Measurements from ENCODE around the gene C12orf42.

Gene C12orf42

GRCh38 chr12:103397536-103397935 lies 98.2 kb downstream of the C12orf42 start:
- Histone ChIP-seq H2AFZ (ENCODE audit: low read length) (no peak overlapping the region), H3K27me3 (ENCODE audit: insufficient read depth, low read length, poor library complexity, severe bottlenecking) (no peaks in the 10 kb centered on the region), H3K4me2 (ENCODE audit: low read depth, low read length, poor library complexity, severe bottlenecking) (no peak overlapping the region), H4K20me1 (ENCODE audit: insufficient read depth, low read length, poor library complexity, severe bottlenecking) (no peaks in the 10 kb centered on the region), H3K9me3 (ENCODE audit: insufficient read depth, low read depth, low read length) (no peaks in the 10 kb centered on the region), H3K79me2 (ENCODE audit: insufficient read depth, low read length) (no peaks in the 10 kb centered on the region), H3K4me1 (ENCODE audit: insufficient read depth, low read length, poor library complexity, severe bottlenecking) (no peaks in the 10 kb centered on the region), H3K36me3 (ENCODE audit: insufficient read depth, low read length) (no peaks in the 10 kb centered on the region), H3F3A (ENCODE audit: low read depth) (no peaks in the 10 kb centered on the region), H3K4me3 (ENCODE audit: low read length, poor library complexity, severe bottlenecking) (no peak overlapping the region), H3K9ac (ENCODE audit: low read depth, low read length, poor library complexity, severe bottlenecking) (no peak overlapping the region), H3K9me2 (replicated peaks; ENCODE audit: low read depth, low read length) (no peaks in the 10 kb centered on the region)
- TF ChIP-seq EZH2phosphoT487 (IDR thresholded peaks at IDR 0.05; ENCODE audit: borderline replicate concordance), result no peak
- no peak for TF ChIP-seq CTCF (conservative IDR thresholded peaks at IDR 0.05; ENCODE audit: low read length)

DNA sequence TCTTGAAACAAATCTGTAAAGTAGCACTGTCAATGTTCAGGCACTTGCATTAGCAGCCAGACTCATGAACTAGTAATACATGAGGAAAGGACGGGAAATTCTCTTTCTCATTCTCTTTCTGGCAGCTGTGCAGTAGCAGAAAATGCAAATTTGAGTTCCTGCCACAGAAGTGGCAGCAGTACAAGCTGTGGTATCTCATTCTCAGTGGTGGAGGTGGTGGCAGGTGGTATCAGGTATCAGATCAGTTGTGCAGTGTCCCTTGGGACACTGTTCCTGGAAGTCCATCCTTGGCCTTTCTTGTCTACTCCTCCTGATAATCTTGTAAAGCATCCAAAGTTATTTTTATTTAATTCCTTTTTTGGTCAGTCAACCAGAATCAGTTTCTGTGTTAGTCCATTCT lies 103.0 kb downstream of the C12orf42 start:
- Histone ChIP-seq H3K4me3 (ENCODE audit: low read length, poor library complexity, severe bottlenecking) (no peak overlapping the region), H3K27me3 (ENCODE audit: insufficient read depth, low read length, poor library complexity, severe bottlenecking) (no peaks in the 10 kb centered on the region), H3F3A (ENCODE audit: low read depth) (no peaks in the 10 kb centered on the region), H2AFZ (ENCODE audit: low read length) (no peak overlapping the region), H3K36me3 (ENCODE audit: insufficient read depth, low read length) (no peaks in the 10 kb centered on the region), H3K9ac (ENCODE audit: low read depth, low read length, poor library complexity, severe bottlenecking) (no peak overlapping the region), H3K9me3 (ENCODE audit: insufficient read depth, low read depth, low read length) (no peaks in the 10 kb centered on the region), H3K4me2 (ENCODE audit: low read depth, low read length, poor library complexity, severe bottlenecking) (no peak overlapping the region), H3K4me1 (ENCODE audit: insufficient read depth, low read length, poor library complexity, severe bottlenecking) (no peaks in the 10 kb centered on the region), H3K9me2 (replicated peaks; ENCODE audit: low read depth, low read length) (no peaks in the 10 kb centered on the region), H4K20me1 (ENCODE audit: insufficient read depth, low read length, poor library complexity, severe bottlenecking) (no peaks in the 10 kb centered on the region), H3K79me2 (ENCODE audit: insufficient read depth, low read length) (no peaks in the 10 kb centered on the region)
- TF ChIP-seq CTCF (conservative IDR thresholded peaks at IDR 0.05; ENCODE audit: low read length), result no peak
- no peak for TF ChIP-seq EZH2phosphoT487 (IDR thresholded peaks at IDR 0.05; ENCODE audit: borderline replicate concordance)

DNA sequence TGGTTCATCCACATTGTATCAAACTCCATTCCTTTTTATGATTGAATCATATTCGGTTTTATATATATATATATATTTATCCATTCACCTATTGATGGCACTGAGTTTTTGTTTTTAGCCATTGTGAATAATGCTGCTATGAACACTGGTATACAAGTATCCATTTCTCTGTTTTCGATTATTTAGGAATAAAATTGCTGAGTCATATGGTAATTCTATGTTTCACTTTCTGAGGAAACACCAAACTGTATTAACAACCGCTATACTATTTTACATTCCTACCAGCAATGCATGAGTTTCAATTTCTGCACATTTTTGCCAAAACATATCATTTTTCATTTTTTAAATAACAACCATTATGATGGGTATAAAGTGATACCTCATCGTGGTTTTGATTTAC lies 104.7 kb downstream of the C12orf42 start:
- no peaks in the 10 kb centered on the region for H3K36me3 ChIP-seq (ENCODE audit: insufficient read depth, low read length)
- H4K20me1 ChIP-seq (ENCODE audit: insufficient read depth, low read length, poor library complexity, severe bottlenecking), result no peaks in the 10 kb centered on the region
- H2AFZ ChIP-seq (ENCODE audit: low read length), result no peak overlapping the region
- H3K27me3 ChIP-seq (ENCODE audit: insufficient read depth, low read length, poor library complexity, severe bottlenecking), result no peaks in the 10 kb centered on the region
- H3K9ac ChIP-seq (ENCODE audit: low read depth, low read length, poor library complexity, severe bottlenecking), result no peak overlapping the region
- no peaks in the 10 kb centered on the region for H3K79me2 ChIP-seq (ENCODE audit: insufficient read depth, low read length)
- TF ChIP-seq CTCF (conservative IDR thresholded peaks at IDR 0.05; ENCODE audit: low read length) (no peak), EZH2phosphoT487 (IDR thresholded peaks at IDR 0.05; ENCODE audit: borderline replicate concordance) (no peak)
- no peak overlapping the region for H3K4me3 ChIP-seq (ENCODE audit: low read length, poor library complexity, severe bottlenecking)
- H3K9me3 ChIP-seq (ENCODE audit: insufficient read depth, low read depth, low read length), result no peaks in the 10 kb centered on the region
- H3K9me2 ChIP-seq (replicated peaks; ENCODE audit: low read depth, low read length), result no peaks in the 10 kb centered on the region
- no peaks in the 10 kb centered on the region for H3F3A ChIP-seq (ENCODE audit: low read depth)
- no peaks in the 10 kb centered on the region for H3K4me1 ChIP-seq (ENCODE audit: insufficient read depth, low read length, poor library complexity, severe bottlenecking)
- no peak overlapping the region for H3K4me2 ChIP-seq (ENCODE audit: low read depth, low read length, poor library complexity, severe bottlenecking)

Data from Loucy (cell line).